Cardiac muscle cell (in vitro differentiated cells and primary cell): ENCODE measurements around the gene MIR17HG. TPM values are rescaled to one million over a fixed set of nuclear protein-coding genes. Genes with fewer than 3 reads are reported as not detected.

Experiments
- DNase-seq, 2 donors: peaks; one replicate each; pipeline versions ENCODE4 v3.0.0 to v3.0.0-alpha.2; 2010 to 2017; ENCODE audit warnings: low read depth in 1 of 2, low spot score in 1 of 2
- H3K27ac ChIP-seq: fragments of 200-600 bp; sonication (generic); 2 replicates; pipeline ENCODE4 v1.5.1; 2016
- H3K27me3 ChIP-seq: fragments of 200-600 bp; sonication (generic); 2 replicates; pipeline ENCODE4 v1.6.0; 2016; ENCODE audit warnings: control low read depth
- H3K36me3 ChIP-seq: fragments of 200-600 bp; sonication (generic); 2 replicates; pipeline ENCODE4 v1.5.1; 2016; ENCODE audit warnings: control low read depth
- H3K4me1 ChIP-seq: fragments of 200-600 bp; sonication (generic); 2 replicates; pipeline ENCODE4 v1.8.1; 2017; ENCODE audit warnings: low read depth, mild to moderate bottlenecking, mixed run types
- H3K4me3 ChIP-seq: fragments of 200-600 bp; sonication (generic); 2 replicates; pipeline ENCODE4 v1.5.1; 2016; ENCODE audit warnings: mild to moderate bottlenecking
- H3K9me3 ChIP-seq: fragments of 200-600 bp; sonication (generic); 2 replicates; pipeline ENCODE4 v1.5.1; 2017; ENCODE audit warnings: low read depth, mild to moderate bottlenecking, control low read depth
- polyA plus RNA-seq: library from polyadenylated mRNA; unstranded; fragments of >200 nt; fragmentation: Nextera tagmentation; extraction: Ambion mirVana; gene quantifications from 2 replicates; pipeline ENCODE4 v1.2.1, GENCODE V29; 2016
- total RNA-seq: library from RNA; depleted of rRNA; stranded (reverse); fragments of >200 nt; gene quantifications from 2 replicates; pipeline ENCODE4 v1.2.3, GENCODE V29; 2016
- TF ChIP-seq, protein P1 (sequence below): IDR thresholded peaks from 2 replicates; pipeline ENCODE4 v1.5.1; 2012; ENCODE audit warnings: low read depth, mild to moderate bottlenecking, low read length

MIR17HG gene
- total and polyA plus RNA-seq, 2 experiments from 2014 or later, result 1.5 to 13.1 TPM

DNA sequence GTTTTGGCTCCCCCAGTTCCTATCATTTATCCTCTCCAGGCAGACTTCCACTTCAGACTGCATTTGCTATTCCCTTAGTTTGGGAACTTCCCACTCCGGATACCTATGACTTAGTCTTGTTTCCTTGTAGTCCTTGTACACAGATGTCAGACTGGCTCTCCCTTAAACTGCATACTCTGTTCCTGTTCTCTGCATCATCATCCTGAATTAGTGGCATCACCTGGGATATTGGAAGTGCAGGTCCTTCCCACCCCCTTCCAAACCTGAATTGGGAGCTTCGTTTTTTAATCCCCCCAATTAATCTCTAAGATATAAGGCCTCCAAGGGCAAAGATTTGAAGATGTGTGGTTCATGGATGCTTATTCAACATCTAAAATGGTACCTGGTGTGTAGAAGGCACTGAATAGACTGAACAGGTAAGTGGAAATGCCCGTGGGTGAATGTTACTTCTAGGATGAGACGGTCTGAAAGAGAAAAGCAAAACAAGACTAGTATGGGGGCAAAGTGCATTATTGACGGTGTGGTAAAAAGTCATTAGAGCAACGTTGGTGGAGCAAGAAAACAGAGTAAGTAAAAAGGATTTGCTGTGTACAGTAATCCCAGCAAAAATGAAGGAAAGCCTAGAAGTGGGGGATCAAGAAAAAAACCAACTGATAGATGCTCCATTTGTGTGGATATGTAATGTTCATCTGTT is 9.6 kb downstream of the MIR17HG start:
- Histone ChIP-seq H3K27ac (peak overlapping the region; percentile 58), H3K36me3 (peaks cover 19% of the 10 kb centered on the region), H3K27me3 (no peaks in the 10 kb centered on the region)

DNA sequence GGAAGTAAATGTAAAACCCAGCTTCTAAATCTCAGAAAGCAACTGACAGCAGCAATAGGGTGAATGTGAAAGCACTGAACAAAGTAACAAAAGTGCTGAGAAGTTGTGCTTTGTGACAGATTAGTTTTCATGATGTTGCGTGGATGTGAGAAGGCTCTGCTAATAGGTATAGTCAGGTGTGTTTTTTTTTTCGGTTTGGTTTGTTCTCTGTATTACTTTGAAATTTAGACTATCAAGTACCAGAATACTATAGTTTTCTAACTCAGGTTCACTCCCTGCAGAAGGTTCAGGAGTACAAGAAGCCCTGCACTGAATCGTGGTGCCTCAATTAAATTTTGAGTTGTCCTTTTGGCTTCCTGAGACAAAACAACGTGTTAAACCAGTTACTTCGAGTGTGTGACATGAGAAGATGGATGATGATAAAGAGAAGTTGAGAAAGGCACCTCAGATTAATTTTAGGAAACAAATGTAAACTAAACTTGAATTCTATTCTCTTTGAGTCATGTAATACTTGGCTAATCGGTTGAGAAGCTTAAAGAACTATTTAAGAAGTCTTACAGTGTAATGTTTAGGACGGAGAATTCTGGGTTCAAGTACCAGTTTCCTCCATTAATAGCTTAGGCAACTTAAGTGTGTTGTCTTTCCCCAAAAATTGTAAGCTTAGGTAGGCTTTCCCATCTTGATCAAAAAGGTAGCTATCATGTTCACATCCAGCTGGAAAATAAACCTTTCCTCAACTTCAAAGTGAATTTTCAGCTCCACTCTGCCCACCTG is 10.3 kb downstream of the MIR17HG start:
- Histone ChIP-seq H3K36me3 (peaks cover 15% of the 10 kb centered on the region), H3K9me3 (no peaks in the 10 kb centered on the region), H3K27ac (peak overlapping the region; percentile 58), H3K4me1 (peaks cover 12% of the 10 kb centered on the region), H3K4me3 (no peak overlapping the region), H3K27me3 (no peaks in the 10 kb centered on the region)
- DNase-seq, result no peak
- TF ChIP-seq, protein P1, sequence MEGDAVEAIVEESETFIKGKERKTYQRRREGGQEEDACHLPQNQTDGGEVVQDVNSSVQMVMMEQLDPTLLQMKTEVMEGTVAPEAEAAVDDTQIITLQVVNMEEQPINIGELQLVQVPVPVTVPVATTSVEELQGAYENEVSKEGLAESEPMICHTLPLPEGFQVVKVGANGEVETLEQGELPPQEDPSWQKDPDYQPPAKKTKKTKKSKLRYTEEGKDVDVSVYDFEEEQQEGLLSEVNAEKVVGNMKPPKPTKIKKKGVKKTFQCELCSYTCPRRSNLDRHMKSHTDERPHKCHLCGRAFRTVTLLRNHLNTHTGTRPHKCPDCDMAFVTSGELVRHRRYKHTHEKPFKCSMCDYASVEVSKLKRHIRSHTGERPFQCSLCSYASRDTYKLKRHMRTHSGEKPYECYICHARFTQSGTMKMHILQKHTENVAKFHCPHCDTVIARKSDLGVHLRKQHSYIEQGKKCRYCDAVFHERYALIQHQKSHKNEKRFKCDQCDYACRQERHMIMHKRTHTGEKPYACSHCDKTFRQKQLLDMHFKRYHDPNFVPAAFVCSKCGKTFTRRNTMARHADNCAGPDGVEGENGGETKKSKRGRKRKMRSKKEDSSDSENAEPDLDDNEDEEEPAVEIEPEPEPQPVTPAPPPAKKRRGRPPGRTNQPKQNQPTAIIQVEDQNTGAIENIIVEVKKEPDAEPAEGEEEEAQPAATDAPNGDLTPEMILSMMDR, result no peak

More for the DNA sequence above, 9.6 kb downstream of the MIR17HG start:
- Histone ChIP-seq H3K4me3 (no peak overlapping the region), H3K4me1 (peaks cover 14% of the 10 kb centered on the region), H3K9me3 (no peaks in the 10 kb centered on the region)
- DNase-seq, result no peak
- TF ChIP-seq, protein P1, result no peak

DNA sequence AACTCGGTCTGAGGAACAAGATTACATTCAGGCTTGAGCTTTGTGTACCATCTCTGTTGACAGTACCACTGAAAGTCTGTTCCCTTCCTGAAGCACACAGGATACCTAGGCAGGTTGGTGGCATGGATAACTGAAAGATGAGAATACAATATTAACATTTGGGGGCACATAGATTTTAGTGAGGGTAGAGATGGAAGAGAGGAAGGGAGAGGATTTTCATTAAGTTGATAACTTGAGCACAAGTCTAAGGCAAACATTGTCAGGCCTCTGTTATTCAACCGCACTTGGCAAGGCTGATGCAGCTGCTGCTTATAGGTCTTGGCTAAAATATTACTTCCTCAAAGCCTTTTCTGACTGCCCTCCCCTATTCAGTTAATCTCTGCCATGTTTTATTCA is 10.9 kb downstream of the MIR17HG start:
- TF ChIP-seq, protein P1, result no peak
- Histone ChIP-seq H3K4me1 (peaks cover 8% of the 10 kb centered on the region), H3K36me3 (peaks cover 15% of the 10 kb centered on the region), H3K4me3 (no peak overlapping the region), H3K9me3 (no peaks in the 10 kb centered on the region), H3K27ac (peak overlapping the region; percentile 58), H3K27me3 (no peaks in the 10 kb centered on the region)
- DNase-seq, result peak in 1 of 2 donors; percentile 6

DNA sequence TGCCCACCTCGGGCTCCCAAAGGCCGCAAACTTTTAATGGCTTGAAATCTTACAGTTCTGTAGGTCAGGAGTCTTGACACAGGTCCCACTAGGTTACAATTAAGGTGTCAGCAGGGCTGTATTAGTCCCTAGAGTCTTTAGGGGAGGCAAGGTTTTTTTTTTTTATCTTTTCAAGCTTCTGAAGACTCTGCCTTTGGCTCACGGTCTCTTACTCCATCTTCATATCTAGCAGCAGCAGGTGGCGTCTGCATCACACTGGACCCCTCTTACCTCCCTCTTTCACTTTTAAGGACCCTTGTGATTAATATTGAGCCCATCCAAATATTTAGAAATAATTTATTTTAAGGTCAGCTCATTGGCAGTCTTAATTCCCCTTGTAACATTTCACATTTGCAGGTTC is 11.6 kb downstream of the MIR17HG start:
- Histone ChIP-seq H3K27me3 (no peaks in the 10 kb centered on the region), H3K36me3 (peaks cover 12% of the 10 kb centered on the region), H3K4me1 (peaks cover under 1% of the 10 kb centered on the region), H3K4me3 (no peak overlapping the region), H3K27ac (peak overlapping the region; percentile 46), H3K9me3 (no peaks in the 10 kb centered on the region)
- TF ChIP-seq, protein P1, result no peak
- no peak for DNase-seq

DNA sequence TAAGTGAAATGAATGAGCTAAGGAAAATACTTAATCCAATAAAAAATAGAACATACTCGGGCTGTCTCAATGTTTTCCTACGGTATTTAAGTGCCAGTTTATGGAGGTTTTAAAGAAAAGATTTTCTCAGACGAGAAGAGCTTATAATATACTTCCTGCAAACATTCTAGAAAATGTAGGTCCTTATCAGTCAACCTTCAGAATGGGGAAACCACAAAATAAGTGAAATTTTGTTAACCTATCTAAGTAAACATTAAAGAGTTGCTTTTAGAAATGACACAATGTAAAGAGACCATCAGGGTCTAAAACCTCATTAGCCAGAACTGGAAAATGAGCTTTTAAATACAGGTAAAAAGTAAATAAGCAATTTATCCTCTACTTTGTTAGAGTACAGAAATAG is 12.1 kb downstream of the MIR17HG start:
- H3K27me3 ChIP-seq, result no peaks in the 10 kb centered on the region
- TF ChIP-seq, protein P1, result no peak
- DNase-seq, result no peak
- peaks cover 7% of the 10 kb centered on the region for H3K36me3 ChIP-seq
- no peaks in the 10 kb centered on the region for H3K4me1 ChIP-seq
- peak overlapping the region; percentile 46 for H3K27ac ChIP-seq
- no peak overlapping the region for H3K4me3 ChIP-seq
- no peaks in the 10 kb centered on the region for H3K9me3 ChIP-seq
